ENCODE data around the gene TRAPPC2L.
A peak's percentile ranks its signal among the peaks of the same experiment; 100 is the strongest.

TRAPPC2L gene

DNA sequence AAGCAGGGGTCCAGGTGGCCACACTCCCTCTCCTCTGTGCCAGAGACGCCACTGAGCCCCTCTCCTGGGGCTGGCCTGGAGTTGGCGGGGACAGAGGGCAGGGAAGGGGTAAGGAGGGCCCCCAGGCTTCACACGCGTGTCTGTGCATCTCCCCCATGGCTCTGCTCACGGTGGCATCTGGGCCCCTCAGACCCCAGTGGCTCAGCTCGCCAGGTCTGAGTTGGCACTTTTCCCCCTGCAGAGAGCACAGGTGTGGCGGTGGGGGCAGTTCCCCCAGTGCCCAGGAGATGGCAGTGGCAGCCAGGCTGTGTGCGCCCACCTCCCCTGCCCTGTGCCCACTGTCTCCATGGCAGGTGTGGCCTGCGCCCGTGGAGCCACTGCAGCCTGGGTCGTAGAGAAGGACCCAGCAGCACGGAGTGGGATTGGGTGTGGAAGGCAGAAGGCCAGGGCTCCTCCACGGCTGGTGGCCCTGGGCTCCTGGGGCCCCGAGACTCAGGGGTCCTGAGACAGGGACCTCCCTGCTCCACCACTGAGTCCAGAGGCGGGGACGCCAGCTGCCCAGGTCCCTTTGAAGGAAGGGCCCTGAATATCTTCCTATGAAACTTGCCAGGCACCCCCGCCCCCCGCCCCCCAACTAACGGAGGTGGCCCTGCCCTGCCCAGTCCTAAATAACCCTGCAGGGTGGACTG, 40.9 kb upstream of the TRAPPC2L start:
- TF ChIP-seq, protein P1, sequence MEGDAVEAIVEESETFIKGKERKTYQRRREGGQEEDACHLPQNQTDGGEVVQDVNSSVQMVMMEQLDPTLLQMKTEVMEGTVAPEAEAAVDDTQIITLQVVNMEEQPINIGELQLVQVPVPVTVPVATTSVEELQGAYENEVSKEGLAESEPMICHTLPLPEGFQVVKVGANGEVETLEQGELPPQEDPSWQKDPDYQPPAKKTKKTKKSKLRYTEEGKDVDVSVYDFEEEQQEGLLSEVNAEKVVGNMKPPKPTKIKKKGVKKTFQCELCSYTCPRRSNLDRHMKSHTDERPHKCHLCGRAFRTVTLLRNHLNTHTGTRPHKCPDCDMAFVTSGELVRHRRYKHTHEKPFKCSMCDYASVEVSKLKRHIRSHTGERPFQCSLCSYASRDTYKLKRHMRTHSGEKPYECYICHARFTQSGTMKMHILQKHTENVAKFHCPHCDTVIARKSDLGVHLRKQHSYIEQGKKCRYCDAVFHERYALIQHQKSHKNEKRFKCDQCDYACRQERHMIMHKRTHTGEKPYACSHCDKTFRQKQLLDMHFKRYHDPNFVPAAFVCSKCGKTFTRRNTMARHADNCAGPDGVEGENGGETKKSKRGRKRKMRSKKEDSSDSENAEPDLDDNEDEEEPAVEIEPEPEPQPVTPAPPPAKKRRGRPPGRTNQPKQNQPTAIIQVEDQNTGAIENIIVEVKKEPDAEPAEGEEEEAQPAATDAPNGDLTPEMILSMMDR (conservative IDR thresholded peaks at IDR 0.05; ENCODE audit: low read length) = peak; percentile 59
- H3K4me3 ChIP-seq (ENCODE audit: low read length) = no peak overlapping the region
- no peak for DNase-seq (ENCODE audit: low read depth)

DNA sequence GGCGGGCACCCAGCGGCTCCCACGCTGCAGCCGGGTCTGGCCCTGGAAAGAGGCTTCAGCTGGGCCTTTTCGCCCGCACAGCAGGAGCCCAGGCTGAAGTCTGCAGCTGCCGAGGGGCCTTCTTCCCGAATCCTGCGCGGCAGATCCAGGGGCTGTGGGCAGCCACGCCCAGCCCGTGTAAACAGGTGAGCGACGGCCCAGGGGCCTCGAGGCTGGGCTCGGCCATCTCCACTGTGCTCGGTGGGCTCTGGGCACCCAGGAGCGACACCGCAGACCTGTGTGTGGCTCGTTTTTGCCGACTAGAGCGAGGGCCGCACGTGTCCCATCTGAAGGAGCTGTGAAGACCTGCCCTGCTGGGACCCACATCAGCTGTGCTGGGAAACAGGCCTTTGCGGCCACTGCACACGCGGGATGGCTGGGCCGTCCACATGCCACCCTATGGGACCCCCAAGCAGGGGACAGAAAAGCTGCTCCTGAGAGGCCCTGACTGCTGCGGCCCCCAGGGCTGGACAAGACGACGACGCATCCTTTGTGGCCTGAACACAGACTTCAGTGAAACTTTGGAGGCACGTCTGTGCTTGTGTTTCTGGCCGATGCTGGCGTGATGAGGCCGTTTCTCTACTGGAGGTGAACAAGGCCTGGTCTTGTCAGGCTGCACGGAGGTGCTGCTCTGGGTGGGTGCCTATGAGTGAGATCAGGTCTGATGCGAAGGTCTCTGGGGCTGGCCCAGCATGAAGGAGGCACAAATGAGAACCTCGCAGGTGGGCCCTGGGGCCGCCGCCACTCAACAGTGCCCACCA, 40.0 kb upstream of the TRAPPC2L start:
- DNase-seq (ENCODE audit: low read depth) = no peak
- no peak overlapping the region for H3K4me3 ChIP-seq (ENCODE audit: low read length)
- TF ChIP-seq, protein P1 (conservative IDR thresholded peaks at IDR 0.05; ENCODE audit: low read length) = no peak

DNA sequence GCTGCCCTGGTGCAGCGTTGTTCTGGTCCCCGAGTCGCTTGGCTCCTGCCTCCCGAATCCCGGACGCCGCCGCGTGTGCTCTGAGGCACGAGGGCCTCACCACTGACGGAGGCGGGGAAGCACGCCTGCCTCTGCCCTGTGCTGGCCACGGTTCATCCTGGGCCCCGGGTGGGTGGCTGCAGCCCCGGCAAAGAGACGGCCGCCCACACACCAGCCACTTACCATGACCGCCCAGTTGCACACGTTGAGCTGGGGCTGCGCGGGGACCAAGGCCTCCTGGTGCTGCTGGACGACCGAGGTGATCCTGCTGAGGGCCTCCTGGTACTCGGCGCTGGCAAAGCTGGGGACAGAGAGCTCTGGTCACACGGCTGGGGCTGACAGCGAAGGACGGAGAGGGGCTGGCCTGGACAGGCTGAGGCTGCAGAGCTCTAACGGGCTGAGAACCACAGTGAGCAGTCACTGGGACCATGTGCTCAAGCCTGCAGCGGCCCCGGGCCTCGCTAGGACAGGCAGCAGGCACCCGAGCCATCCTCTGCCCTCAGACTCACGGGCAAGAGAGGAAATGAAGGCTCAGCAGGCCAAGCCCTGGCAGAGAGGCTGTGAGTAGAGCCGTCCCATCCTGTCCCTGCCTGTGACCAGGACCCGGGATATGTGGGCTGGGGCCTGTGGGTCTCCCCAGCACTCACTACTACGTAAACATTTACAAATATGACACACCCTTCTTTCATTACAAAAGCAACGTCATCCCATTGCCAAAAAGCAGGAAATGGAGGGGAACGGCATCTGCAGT, 38.9 kb upstream of the TRAPPC2L start:
- TF ChIP-seq, protein P1 (conservative IDR thresholded peaks at IDR 0.05; ENCODE audit: low read length) = no peak
- no peak overlapping the region for H3K4me3 ChIP-seq (ENCODE audit: low read length)
- no peak for DNase-seq (ENCODE audit: low read depth)

DNA sequence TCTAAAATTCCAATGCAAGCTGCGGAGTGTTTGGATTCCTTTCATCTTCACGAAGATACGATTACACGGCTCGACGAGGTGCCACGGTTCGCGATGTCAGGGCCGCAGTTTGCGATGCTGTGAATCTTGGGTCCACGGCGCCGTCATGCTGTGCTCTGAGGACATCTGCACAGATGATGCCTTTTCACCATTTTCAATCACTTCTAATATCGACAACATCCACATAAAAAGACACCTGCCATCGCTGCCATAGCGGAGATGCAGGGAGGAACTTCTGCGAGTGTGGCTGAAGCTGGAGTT, 38.4 kb upstream of the TRAPPC2L start:
- no peak overlapping the region for H3K4me3 ChIP-seq (ENCODE audit: low read length)
- TF ChIP-seq, protein P1 (conservative IDR thresholded peaks at IDR 0.05; ENCODE audit: low read length) = no peak
- DNase-seq (ENCODE audit: low read depth) = no peak

DNA sequence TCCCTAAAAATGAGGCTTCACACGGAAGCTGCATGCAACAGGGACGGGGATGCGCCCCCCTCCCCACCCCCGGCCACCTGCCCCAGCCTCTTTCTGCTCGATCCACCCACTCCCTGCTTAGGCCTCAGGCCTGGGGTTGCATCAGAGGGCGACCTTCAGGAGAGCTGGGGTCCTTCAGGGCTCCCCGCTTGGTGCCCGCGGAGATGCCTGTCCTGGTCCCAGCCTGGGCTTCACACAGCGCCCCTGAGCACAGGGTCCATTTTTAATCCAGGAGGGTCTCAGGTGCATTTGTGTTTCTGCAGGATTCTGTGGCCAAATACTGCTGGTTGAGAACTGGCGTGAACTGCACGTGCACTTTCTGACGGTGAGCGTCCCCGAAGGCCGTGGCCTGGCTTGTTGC, 37.8 kb upstream of the TRAPPC2L start:
- H3K4me3 ChIP-seq (ENCODE audit: low read length) = no peak overlapping the region
- TF ChIP-seq, protein P1 (conservative IDR thresholded peaks at IDR 0.05; ENCODE audit: low read length) = no peak
- DNase-seq (ENCODE audit: low read depth) = no peak

DNA sequence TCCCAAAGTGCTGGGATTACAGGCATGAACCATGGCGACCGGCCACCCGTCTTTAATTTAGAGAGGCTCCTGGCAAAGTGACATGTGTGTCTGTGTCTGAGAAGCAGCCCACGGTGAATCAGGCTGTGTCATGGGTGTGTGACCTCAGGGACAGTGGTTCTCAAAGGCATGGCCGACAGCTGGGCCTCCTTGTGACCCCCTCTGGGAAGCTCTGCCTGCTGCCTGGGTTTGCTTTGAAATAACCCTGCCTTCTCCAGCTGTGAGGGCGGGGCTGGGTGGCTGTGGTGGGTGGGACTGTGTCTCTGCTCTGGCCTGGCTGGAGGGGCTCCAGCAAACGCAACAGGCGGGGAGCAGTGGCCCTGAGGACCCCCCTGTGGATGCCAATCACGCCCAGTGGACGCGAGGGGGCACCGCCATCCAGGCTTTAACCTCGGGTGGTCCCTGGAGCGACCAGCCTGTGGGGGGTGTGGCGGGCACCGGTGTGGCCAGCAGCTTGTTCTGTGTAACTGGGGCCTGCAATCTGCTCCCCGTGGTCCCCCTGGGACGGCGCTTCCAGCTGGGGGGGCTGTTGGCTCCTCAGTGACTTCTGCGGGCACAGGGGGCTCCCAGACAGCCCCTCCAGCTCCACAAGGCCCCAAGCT, 36.4 kb upstream of the TRAPPC2L start:
- H3K4me3 ChIP-seq (ENCODE audit: low read length) = no peak overlapping the region
- no peak for DNase-seq (ENCODE audit: low read depth)
- TF ChIP-seq, protein P1 (conservative IDR thresholded peaks at IDR 0.05; ENCODE audit: low read length) = no peak

Data from AG10803 (cell line).